Lung (tissue), 12 donors: ENCODE measurements around the gene SMIM41. TPM values are rescaled to one million over a fixed set of nuclear protein-coding genes. Genes with fewer than 3 reads are reported as not detected.

Source experiments
- ATAC-seq: fragments of 200-7000 bp; cut with Tn5 transposase; one replicate; pipeline ENCODE4 v1.9.1; 2020; ENCODE audit warnings: moderate number of reproducible peaks; ENCODE audit not compliant: insufficient read depth, low FRiP score
- DNase-seq, 3 donors: peaks; one replicate each; pipeline ENCODE4 v3.0.0-alpha.2; 2013 to 2017
- H3K27ac ChIP-seq, 2 donors: one replicate each; pipeline ENCODE4 v1.5.1; 2013; ENCODE audit warnings: mild to moderate bottlenecking in 2 of 2, moderate library complexity in 2 of 2, control low read depth in 1 of 2, inconsistent platforms in 1 of 2, low read depth in 1 of 2, low read length in 1 of 2
- H3K27me3 ChIP-seq, 3 donors: one replicate each; pipeline ENCODE4 v1.5.1; 2013; ENCODE audit warnings: low read length in 2 of 3; ENCODE audit not compliant: control insufficient read depth in 3 of 3, insufficient read depth in 3 of 3
- H3K36me3 ChIP-seq, 4 donors: one replicate each; pipeline ENCODE4 v1.5.1; 2013; ENCODE audit warnings: low read length in 4 of 4, mild to moderate bottlenecking in 1 of 4, moderate library complexity in 1 of 4; ENCODE audit not compliant: control insufficient read depth in 4 of 4, insufficient read depth in 4 of 4
- H3K4me1 ChIP-seq, 5 donors: one replicate each; pipeline ENCODE4 v1.5.1; 2013; ENCODE audit warnings: low read length in 5 of 5, mild to moderate bottlenecking in 2 of 5, moderate library complexity in 1 of 5; ENCODE audit not compliant: control insufficient read depth in 5 of 5, insufficient read depth in 5 of 5
- H3K4me3 ChIP-seq: one replicate; pipeline ENCODE4 v1.5.1; 2013; ENCODE audit warnings: mild to moderate bottlenecking, control low read depth, moderate library complexity
- H3K9ac ChIP-seq, 2 donors: one replicate each; pipeline ENCODE4 v1.5.1; 2013; ENCODE audit warnings: low read length in 2 of 2, control low read depth in 1 of 2; ENCODE audit not compliant: insufficient read depth in 1 of 2
- H3K9me3 ChIP-seq, 4 donors: one replicate each; pipeline ENCODE4 v1.5.1; 2013; ENCODE audit warnings: low read length in 3 of 4, mild to moderate bottlenecking in 1 of 4, moderate library complexity in 1 of 4; ENCODE audit not compliant: control insufficient read depth in 4 of 4, insufficient read depth in 3 of 4
- CTCF ChIP-seq: IDR thresholded peaks from 2 replicates; pipeline ENCODE4 v1.5.1; 2012; ENCODE audit warnings: mild to moderate bottlenecking; ENCODE audit errors: control extremely low read depth, extremely low read depth
- WGBS, 2 donors: extraction: QIAGEN DNeasy Blood & Tissue Kit; methylation state at CpG; one replicate each; pipeline ENCODE4 v1.1.7; 2013; 5-methylcytosine and 5-hydroxymethylcytosine counted together
- polyA plus RNA-seq, 2 donors: library from polyadenylated mRNA; stranded (reverse); fragments of 200-250 nt; gene quantifications; one replicate each; pipeline ENCODE4 v1.2.1, GENCODE V29; 2013
- total RNA-seq, 2 donors: library from RNA; depleted of rRNA in 1 of 2; stranded (reverse); fragments of >200 nt in 1 of 2; gene quantifications; one replicate each; pipeline ENCODE4 v1.2.1, GENCODE V29; 2014 to 2021
- donor health status: control.
- donor health status: control.
- donor health status: Bipolar disorder and iron deficiency.
- donor health status: healthy.
- donor health status: DM: yes; HTN: yes; CAD: no.

The SMIM41 gene
- total and polyA plus RNA-seq, 4 donors = 1.9 to 7.6 (median 4.3) TPM

- 1% methylated on average over 56 to 60 of the region's 60 CpGs for WGBS, 2 donors
- Histone ChIP-seq H3K27me3 (peaks cover 0 to 2% (median 0%) of the 10 kb centered on the region in 3 donors), H3K27ac (peak within 1 kb of the TSS; percentile 81 to 97), H3K9ac (peak within 1 kb of the TSS; percentile 87 to 89), H3K4me1 (peaks cover 5 to 18% (median 6%) of the 10 kb centered on the region in 5 donors), H3K36me3 (peaks cover 0 to 20% (median 13%) of the 10 kb centered on the region in 4 donors), H3K9me3 (no peaks in the 10 kb centered on the region), H3K4me3 (peak within 1 kb of the TSS; percentile 97)
- ATAC-seq (peak; percentile 97), DNase-seq (peak; percentile 93 to 97 (median 97))
- peak; percentile 54 for TF ChIP-seq CTCF
These were observed 9.9 kb upstream of the SMIM41 start, which contains the start of gene ATG101 for GRCh38 chr12:52069327-52070184. TSS of gene ATG101 (plus strand) at chr12:52069978. CDS start at chr12:52073651, 3,673 bp downstream.

- Histone ChIP-seq H3K4me1 (peaks cover 5 to 18% (median 6%) of the 10 kb centered on the region in 5 donors), H3K9me3 (no peaks in the 10 kb centered on the region), H3K27ac (peak overlapping the region; percentile 81 to 97), H3K27me3 (peaks cover 0 to 2% (median 0%) of the 10 kb centered on the region in 3 donors), H3K36me3 (peaks cover 0 to 24% (median 14%) of the 10 kb centered on the region in 4 donors), H3K9ac (peak overlapping the region; percentile 87 to 89), H3K4me3 (peak overlapping the region; percentile 97)
- TF ChIP-seq CTCF = no peak
- DNase-seq = no peak
- WGBS, 2 donors = 4 to 6% methylated on average over 36 to 37 of the region's 37 CpGs
- peak; percentile 41 for ATAC-seq
These were observed 9.1 kb upstream of the SMIM41 start for GRCh38 chr12:52070185-52070925.

GRCh38 chr12:52073531-52074381, 5.7 kb upstream of the SMIM41 start:
- H3K27ac ChIP-seq = peak overlapping the region in 1 of 2 donors; percentile 48
- no peak for TF ChIP-seq CTCF
- H3K4me1 ChIP-seq = peaks cover 5 to 20% (median 6%) of the 10 kb centered on the region in 5 donors
- no peak overlapping the region for H3K9ac ChIP-seq
- DNase-seq = no peak
- no peaks in the 10 kb centered on the region for H3K9me3 ChIP-seq
- peaks cover 0 to 43% (median 25%) of the 10 kb centered on the region in 4 donors for H3K36me3 ChIP-seq
- ATAC-seq = no peak
- H3K27me3 ChIP-seq = no peaks in the 10 kb centered on the region
- WGBS, 2 donors = 75 to 82% methylated on average over 23 of the region's 23 CpGs
- no peak overlapping the region for H3K4me3 ChIP-seq
